ENCODE data around the gene MGAM2. TPM values are rescaled to one million over a fixed set of nuclear protein-coding genes. Genes with fewer than 3 reads are reported as not detected.

MGAM2 gene
- total RNA-seq, 1 donor from 2014 or later: not detected

- DNase-seq (ENCODE audit: low read depth): no peak
- H3K4me3 ChIP-seq (ENCODE audit: low read depth, low read length): no peak overlapping the region
- no peak for TF ChIP-seq CTCF (conservative IDR thresholded peaks at IDR 0.05; ENCODE audit: low read depth, low read length)
Observed at GRCh38 chr7:142150356-142150755, 38.8 kb downstream of the MGAM2 start.

- TF ChIP-seq CTCF (conservative IDR thresholded peaks at IDR 0.05; ENCODE audit: low read depth, low read length): no peak
- DNase-seq (ENCODE audit: low read depth): no peak
Observed at GRCh38 chr7:142150869-142151268, 39.4 kb downstream of the MGAM2 start.

GRCh38 chr7:142152076-142152475, 40.6 kb downstream of the MGAM2 start:
- TF ChIP-seq CTCF (conservative IDR thresholded peaks at IDR 0.05; ENCODE audit: low read depth, low read length): no peak
- DNase-seq (ENCODE audit: low read depth): no peak
- no peak overlapping the region for H3K4me3 ChIP-seq (ENCODE audit: low read depth, low read length)

More at GRCh38 chr7:142150869-142151268, 39.4 kb downstream of the MGAM2 start:
- H3K4me3 ChIP-seq (ENCODE audit: low read depth, low read length): no peak overlapping the region

GRCh38 chr7:142153400-142153799, 41.9 kb downstream of the MGAM2 start:
- TF ChIP-seq CTCF (conservative IDR thresholded peaks at IDR 0.05; ENCODE audit: low read depth, low read length): peak; percentile 64
- H3K4me3 ChIP-seq (ENCODE audit: low read depth, low read length): no peak overlapping the region
- no peak for DNase-seq (ENCODE audit: low read depth)

- TF ChIP-seq CTCF (conservative IDR thresholded peaks at IDR 0.05; ENCODE audit: low read depth, low read length): no peak
- H3K4me3 ChIP-seq (ENCODE audit: low read depth, low read length): no peak overlapping the region
- no peak for DNase-seq (ENCODE audit: low read depth)
Observed at GRCh38 chr7:142158736-142159496, 47.4 kb downstream of the MGAM2 start.

GRCh38 chr7:142161921-142162320, 50.4 kb downstream of the MGAM2 start:
- DNase-seq (ENCODE audit: low read depth): no peak
- TF ChIP-seq CTCF (conservative IDR thresholded peaks at IDR 0.05; ENCODE audit: low read depth, low read length): no peak
- no peak overlapping the region for H3K4me3 ChIP-seq (ENCODE audit: low read depth, low read length)

- TF ChIP-seq CTCF (conservative IDR thresholded peaks at IDR 0.05; ENCODE audit: low read depth, low read length): no peak
- DNase-seq (ENCODE audit: low read depth): peak; percentile 4
- H3K4me3 ChIP-seq (ENCODE audit: low read depth, low read length): no peak overlapping the region
Observed at GRCh38 chr7:142168746-142169145, 57.2 kb downstream of the MGAM2 start.
